ENCODE results near the gene AFMID.
"Not testable (repeated sequence)": the region's sequence is repeated elsewhere in the genome, so short reads cannot be mapped to it uniquely, and the experiment has no call there.

AFMID gene

GRCh38 chr17:78239489-78239931, 52.3 kb downstream of the AFMID start:
- DNase-seq = no peak

DNA sequence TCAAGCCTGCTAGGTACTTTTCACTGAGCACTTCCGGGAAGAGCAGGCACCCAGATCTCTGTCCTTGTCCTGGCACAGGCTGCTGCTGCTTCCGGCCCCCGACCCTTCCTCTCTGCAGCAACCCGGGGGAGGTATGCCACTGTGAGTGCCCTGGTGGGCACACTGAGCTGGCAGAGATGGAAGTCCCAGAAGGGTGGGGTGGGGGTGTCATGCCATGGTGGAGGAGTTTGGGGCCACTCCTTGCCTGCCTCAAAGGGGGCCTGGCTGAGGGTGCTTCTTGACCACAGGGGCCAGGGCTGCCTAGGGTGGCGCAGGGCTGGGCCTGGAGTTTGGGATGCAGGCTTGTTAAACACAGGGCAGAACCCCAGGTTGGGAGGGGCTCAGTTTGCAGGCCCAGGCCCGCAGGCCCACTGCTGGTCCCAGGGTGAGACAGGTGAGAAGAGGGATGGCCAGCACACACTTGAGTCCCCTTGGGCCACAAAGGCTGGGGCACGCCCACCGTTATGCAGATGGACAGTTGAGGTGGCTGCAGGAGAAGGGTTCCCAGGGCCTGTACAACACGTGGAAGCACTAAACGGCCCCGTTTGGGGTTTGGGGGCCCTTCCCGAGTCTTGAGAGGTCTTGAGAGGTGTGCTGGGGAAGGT, 53.0 kb downstream of the AFMID start:
- DNase-seq = no peak

- no peak for DNase-seq
Observed at GRCh38 chr17:78240839-78241238, 53.7 kb downstream of the AFMID start.

GRCh38 chr17:78241277-78242023, 54.3 kb downstream of the AFMID start:
- no peak for DNase-seq

DNA sequence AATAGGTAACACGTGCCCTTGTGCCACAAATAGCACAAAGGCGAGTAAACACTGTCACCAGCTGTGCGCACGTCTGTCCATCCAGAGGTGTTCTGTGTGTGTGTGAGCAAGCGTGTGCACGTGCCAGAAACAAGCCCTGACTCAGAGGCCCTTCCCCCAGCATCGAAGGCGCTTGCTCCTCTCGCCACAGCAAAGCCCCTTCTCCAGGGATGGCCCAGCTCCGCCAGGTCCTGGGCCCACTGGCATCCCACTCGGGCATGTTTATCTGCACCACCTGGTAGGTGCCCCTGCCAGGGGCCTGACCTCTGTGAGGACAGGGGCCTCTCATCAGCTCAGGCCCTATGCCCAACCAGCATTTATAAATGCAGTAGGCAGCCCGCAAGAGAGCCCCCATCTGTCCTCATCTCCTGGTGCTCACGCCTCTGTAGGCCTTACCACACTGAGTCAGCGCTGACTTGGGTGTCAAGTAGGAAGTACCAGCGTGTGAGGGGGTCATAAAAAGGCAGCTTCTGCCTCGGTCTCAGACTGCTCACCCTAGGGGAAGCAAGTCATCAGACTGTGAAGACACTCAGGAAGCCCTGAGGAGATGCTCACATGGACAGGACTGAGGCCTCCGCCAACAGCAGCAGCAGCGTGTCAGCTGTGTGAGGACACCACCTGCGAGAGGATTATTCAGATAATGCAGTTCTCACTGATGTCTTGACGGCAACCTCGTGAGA, 55.0 kb downstream of the AFMID start:
- DNase-seq = no peak

- no peak for DNase-seq
Observed at GRCh38 chr17:78247304-78247703, 60.1 kb downstream of the AFMID start.

DNA sequence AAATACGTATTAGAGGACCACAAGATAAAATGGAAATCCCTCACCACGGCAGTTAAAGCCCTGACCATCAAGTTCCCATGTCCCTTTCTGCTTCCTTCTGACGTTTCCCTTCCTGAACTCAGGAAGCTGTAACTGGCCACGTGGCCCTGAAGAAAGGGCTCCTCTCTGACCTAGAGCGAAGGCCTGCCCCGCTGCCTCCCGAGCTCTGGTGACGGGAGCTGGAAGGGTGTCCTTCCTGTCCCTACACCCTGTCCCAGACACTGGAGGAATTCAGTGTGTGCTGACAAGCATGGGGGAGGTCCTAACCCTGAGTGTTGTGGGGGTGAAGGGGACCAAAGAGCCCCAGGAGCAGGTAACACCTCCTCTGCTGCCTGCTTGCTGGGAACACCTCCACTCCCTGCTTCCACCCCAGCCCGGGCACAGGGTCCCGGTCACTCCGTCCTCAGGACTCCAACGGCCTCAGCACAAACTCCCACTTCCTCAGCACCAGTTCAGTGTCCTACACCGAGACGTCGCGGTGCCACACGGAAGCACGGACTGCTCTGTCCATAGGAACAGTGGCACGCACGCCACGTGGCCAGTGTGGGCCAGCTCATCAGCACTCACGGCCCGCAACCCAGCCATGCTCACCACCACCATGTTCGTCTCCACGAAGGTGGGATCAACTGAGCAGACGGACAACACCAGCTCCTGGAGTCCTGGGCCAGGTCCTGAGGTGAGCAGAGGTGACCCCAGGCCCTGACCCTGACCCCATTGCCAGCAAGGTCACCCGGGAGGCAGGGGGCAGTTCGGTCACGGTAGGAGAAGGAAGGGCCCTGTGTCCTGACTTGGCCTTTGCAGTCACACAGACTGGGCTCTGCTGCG, 61.1 kb downstream of the AFMID start:
- no peak for DNase-seq

DNA sequence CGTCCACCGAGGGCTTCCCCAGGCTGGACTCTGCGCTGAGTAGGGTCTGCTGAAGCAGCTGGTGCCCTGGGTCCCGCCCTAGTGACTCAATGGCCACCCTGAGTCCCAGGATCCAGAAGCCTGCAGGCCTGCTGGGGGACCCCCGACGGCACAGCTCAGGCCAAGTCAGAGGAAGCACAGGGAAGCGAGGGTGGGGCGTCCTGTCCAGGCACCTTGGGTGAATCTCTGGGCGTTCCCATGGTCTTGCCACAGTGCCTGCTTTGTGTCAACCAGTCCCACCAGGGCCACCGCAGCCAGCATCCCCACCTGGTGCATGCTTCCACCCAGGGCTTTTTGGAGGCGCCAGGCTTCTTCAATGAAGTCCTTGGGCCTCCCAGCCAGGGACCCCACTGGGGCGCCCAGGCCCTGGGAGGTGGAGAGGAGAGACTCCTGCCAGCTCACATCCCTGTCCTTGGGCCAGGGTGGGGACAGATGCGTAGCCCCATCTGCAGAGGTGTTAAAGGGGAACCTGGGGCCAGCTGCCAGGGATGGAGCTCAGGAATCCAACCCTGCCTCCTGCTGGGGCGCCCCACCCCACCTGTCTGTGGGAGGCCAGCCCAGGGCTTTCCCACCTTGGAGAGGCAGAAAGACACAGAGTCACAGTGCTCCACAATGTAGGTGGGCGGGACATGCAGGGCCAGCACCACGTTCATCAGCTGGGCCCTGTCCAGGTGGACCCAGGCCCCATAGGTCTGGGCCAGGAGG, 62.1 kb downstream of the AFMID start:
- no peak for DNase-seq

DNA sequence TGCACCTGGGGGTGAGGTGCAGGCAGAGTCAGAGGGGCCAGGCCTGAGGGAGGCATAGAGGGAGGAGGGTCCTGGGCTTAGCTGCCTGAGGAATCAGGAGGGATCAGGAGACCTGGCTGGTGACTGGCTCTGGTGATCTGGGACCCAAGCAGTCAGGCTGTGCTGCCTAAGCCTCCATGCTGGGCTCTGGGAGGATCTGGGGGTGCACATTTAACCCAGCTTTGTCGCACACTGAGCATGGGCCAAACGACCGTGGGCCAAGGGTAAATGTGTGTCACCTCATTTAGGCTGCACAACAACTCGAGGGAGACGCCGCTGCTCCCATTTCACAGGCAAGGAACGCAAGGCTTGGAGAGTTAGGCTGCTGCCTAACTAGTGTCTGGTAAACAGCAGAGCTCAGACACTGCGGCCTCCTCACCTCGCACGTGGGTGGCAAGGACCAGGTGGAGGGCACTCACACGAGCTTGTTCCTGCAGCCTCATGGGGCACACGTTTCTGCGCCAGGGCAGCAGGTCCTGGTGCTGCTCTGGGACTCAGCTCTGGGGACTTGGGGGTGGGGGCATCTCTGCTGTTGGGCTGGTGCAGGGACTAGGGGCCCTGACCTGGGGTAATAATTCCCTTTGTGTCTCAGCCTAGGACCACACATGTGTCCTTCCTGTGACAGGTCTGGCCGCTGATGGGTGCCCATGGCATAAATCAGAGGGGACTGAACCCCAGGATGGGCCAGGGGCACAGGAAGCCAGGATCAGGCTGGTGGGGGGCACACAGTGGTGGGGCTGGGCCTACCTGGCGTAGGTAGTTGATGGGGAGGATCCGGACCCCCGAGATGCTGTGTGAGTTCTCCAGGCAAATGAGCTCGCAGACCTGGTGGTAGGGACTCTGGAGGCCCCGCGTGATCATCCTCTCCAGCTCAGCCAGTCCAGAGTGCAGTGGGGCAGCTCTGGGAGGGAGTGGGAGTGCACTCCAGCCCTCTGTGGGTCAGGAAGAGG, 63.0 kb downstream of the AFMID start:
- no peak for DNase-seq

DNA sequence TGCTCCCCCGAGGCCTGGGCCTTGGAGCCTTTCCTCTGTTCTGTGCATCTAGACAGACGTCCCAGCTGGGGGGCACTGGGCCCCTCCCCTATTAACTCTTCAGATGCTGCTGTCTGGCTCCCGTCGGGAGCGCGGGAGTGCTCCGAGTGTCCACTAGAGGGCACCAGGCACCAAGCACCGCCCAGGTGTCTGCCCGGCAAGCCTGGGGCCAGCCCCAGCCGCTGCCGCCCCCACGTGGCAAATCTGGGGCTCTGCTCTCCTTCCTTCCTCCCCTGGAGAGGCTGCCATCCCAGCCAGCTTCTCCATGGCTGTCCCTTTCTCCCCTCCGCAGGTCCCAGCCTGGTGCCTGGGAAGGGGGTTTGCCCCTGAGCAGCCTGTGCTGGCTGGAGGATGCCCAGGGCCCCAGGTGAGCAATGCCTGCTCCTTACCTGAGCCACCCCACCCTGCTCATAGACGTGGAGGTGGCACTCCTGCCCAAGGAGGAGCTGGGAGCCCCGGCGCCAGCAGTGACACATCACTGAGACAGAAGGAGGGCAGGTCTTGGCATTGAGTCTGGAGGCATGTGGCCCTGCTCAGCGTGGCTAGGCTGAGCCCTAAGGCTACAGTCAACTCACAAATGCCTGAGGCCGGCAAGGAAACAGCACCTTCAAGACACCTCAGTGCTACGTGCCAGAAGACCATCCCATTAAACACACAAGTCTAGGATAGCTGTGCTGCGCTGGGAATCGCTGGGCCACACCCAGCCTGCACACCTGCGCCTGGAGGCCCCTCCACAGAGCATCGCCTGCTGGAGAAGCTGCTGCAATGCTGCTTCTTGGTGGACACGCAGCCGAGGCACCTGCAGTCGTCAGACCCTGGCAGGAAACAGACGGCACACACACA, 64.0 kb downstream of the AFMID start:
- peak; percentile 84 to 85 for DNase-seq

- DNase-seq = no peak
Observed at GRCh38 chr17:78251773-78252103, 64.6 kb downstream of the AFMID start.

DNA sequence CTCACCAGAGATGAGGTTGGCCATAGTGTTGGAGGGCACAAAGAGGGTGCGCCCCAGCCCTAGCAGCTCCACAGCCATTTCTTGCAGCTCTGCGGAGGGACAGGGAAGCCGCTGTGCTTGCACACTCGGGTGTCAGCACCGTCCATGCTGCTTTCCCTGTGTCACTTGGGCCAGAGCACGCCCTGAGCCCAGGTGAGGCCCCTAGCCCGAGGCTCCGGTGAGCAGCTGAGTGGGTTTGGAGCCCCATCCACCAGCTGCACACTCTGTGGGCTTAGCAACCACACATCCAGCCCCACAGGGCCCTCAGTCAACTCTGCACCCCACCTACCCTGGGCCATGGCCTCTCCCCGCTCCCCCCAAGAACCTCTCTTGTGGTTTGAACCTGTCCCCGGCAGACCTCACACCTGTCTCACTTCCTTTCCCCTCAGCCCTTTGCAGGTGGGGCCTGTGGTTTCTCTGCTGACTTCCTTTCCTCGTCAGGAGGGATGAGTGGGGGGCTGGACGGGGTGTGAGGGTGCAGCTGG, 65.0 kb downstream of the AFMID start:
- DNase-seq = peak; percentile 54 to 60

- DNase-seq = no peak
Observed at GRCh38 chr17:78252701-78253635, 65.8 kb downstream of the AFMID start.

DNA sequence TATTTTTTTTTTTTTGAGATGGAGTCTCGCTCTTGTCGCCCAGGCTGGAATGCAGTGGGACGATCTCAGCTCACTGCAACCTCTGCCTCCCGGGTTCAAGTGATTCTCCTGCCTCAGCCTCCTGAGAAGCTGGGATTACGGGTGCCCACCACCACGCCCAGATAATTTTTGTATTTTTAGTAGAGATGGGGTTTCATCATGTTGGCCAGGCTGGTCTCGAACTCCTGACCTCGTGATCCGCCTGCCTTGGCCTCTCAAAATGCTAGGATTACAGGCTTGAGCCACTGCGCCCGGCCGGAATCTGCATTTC, 66.4 kb downstream of the AFMID start:
- DNase-seq = not testable (repeated sequence)

DNA sequence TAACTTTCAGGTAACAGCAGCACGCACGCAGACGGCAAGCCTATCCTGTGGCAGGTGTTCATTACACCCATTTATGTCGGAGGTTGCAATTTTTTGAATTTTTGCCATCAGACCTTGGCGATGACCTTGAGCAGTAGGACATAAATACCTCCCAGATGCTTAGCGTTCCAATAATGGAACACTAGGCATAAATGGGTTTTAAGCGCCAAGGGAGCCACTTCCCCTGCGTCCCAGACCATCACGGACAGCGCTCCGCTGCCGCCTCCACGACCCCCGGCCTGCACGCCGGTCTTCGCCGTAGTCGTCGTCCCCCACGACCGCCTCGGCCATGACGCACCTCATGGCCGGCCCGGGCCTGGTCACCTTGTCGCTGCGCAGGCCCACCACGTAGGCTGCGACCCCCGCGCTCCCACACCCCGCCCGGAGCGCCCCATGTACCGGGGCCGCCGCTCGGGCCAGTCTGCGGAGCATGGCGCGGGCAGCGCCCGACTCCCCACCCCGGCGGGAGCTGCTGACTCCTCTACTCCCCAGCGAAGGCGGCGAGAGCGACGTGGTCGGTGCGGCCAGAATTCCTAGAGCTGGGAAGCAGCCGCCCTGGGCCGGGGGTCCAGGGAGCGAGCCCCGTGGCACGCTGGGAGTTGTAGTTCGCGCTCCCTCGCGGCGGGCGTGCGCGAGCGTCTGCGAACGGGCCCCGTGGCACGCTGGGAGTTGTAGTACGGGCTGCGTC, 66.9 kb downstream of the AFMID start:
- peak; percentile 73 to 79 for DNase-seq

GRCh38 chr17:78255029-78255656, 68.0 kb downstream of the AFMID start:
- DNase-seq = no peak

DNA sequence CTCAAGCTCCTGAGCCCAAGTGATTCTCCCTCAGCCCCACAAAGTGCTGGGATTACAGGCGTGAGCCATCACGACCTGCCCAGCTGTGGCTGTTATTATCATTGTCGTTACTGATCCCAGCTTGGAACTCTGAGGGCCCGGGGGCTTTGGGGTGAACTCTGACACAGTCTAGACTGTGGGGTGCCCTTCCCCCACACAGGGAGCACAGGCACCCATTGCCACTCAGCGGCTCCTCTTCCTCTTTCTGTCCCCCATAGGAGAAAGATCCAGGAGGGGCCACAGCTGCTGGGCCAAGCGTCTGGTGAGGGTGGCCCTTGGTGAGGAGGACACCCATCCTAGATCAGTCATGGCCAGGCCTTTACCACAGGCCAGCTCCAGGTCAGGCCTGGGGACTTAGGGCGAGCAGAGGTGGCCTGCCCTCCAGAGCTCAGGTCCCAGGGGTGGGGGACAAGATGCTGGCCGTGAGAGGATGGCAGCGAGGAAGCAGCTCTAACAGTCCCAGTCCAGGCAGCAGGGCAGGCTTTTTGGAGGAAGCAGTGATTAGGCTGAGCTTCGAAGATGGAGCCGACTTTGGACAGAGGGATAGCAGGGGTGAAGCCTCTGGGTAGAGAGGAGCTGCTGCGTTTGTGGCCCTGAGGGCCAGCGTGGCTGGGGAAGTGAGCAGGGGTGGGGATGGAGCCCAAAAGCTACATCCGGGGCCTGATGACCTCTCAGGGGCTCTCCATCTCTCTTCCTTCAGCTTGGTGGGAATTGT, 69.0 kb downstream of the AFMID start:
- no peak for DNase-seq
